ENCODE results near the gene STK17A.
"Not testable (repeated sequence)": the region's sequence is repeated elsewhere in the genome, so short reads cannot be mapped to it uniquely, and the experiment has no call there.

Gene STK17A

GRCh38 chr7:43576241-43576640 lies 6.7 kb upstream of the STK17A start:
- FAIRE-seq (no peak), DNase-seq (ENCODE audit: insufficient read length, low spot score) (no peak)
- no peak for TF ChIP-seq CTCF (IDR thresholded peaks at IDR 0.05; ENCODE audit: insufficient read depth, missing control alignments)

DNA sequence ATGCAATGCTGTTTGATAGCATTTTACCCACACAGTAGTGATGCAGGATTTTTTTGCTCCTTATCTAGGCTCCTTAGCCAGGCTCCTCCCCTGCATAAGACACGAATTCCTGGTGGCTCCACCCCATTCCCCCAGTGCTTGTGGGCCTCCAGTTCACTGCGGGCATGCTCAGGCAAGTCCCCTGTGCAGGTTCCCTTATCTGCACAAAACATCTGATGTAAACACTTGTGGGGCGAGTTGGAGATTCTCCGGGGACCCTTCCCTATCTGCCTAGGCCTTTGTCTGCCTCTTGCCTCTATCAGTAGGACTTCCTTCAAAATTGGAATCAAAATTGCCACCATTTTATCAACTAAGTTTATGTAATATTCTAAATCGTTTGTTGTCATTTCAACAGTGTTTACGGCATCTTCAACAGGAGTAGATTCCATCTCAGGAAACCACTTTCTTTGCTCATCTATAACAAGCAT lies 5.4 kb upstream of the STK17A start:
- TF ChIP-seq CTCF (IDR thresholded peaks at IDR 0.05; ENCODE audit: insufficient read depth, missing control alignments): no peak
- DNase-seq (ENCODE audit: insufficient read length, low spot score) (no peak), FAIRE-seq (peak; percentile 48)

DNA sequence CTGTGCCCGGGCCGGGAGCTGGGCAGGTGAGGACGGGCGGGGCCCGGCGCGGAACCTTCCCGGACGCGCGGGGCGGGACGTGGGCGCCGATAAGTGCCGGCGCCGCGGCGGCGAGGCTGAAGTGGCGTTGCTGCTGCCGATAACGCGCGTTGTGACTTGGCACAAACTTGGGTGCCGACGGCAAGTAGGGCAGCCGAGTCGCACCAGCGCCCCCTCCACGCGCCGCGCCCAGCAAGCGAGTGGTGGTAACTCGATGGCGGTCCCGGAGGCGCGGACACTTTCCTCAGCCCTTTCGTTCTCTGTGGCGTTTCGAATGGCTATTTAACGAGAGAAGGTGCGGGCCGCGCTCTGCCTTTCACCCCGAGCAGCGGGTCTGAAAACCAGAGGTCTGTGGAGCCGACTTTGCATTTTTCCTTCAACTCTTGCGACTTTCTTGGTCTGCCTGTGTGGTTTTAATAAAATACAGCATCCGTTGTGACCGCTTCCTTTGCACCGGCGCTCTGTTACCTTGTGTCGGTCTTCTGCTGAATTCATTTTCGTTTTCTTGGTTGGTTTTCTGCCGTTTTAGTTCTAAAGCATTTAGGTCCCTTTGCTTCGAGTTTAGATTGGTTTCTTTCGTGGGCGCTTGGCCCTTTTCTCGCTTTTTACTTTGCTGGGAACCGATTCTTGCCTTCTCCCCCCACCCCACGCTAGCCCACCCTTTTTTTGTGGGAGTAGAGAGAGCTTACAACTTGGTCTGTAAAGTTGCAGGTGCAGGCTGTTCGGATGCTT lies 701 bp downstream of the STK17A start:
- FAIRE-seq: no peak
- no peak for DNase-seq (ENCODE audit: insufficient read length, low spot score)
- TF ChIP-seq CTCF (IDR thresholded peaks at IDR 0.05; ENCODE audit: insufficient read depth, missing control alignments): peak; percentile 38

DNA sequence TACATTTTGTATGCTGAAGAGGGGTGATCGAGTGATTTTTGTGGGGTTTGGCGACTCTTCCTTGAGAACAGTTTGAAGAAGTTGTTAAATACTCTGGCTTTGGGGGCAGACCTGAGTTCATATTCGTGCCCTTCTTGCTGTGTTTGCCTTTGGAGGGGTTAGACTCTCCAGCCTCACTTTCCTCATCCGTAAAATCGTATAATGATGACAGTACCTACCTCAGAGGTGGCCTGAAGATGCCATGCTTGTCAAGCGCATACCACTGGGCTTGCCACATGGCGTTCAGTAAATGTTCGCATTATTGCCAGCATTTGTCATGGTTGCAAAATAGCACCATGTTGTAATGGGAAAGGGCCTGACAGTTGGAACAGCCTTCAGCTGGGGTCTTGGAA lies 1.3 kb downstream of the STK17A start:
- DNase-seq (ENCODE audit: insufficient read length, low spot score): no peak
- no peak for TF ChIP-seq CTCF (IDR thresholded peaks at IDR 0.05; ENCODE audit: insufficient read depth, missing control alignments)
- FAIRE-seq: no peak

GRCh38 chr7:43584733-43585132 lies 1.8 kb downstream of the STK17A start:
- not testable (repeated sequence) for FAIRE-seq; DNase-seq (ENCODE audit: insufficient read length, low spot score)

DNA sequence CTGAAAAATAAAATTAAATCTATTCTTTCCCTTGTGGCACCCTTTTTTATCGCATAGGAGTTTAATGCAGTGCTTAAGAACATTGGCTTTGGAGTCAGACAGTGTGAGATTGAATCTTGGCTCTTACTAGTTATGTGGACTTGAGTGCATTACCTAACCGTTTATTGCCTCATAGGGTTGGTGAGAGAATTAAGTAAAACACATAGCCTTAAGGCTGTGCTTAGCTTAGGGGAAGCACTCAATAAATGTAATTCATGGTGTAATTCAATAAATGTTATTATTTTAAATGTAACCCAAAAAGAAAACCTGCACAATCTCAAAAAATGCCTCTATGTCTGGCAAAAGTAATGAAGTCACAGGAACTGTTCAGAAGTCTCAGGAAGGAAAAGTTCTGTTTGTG lies 2.7 kb downstream of the STK17A start:
- DNase-seq (ENCODE audit: insufficient read length, low spot score) (no peak), FAIRE-seq (no peak)
- TF ChIP-seq CTCF (IDR thresholded peaks at IDR 0.05; ENCODE audit: insufficient read depth, missing control alignments): no peak

GRCh38 chr7:43586251-43586900 lies 3.5 kb downstream of the STK17A start:
- DNase-seq (ENCODE audit: insufficient read length, low spot score) (no peak), FAIRE-seq (no peak)
- TF ChIP-seq CTCF (IDR thresholded peaks at IDR 0.05; ENCODE audit: insufficient read depth, missing control alignments): no peak
